Endothelial cell (in vitro differentiated cells): ENCODE data around the gene TCFL5. TPM values are rescaled to one million over a fixed set of nuclear protein-coding genes. Genes with fewer than 3 reads are reported as not detected.

Experiments used
- DNase-seq: peaks from one replicate; pipeline ENCODE4 v3.0.0; 2021; ENCODE audit warnings: low spot score
- H3K27ac Mint-ChIP-seq: one replicate; pipeline ENCODE4 v1.8.0; 2021; ENCODE audit warnings: mixed read lengths, inconsistent platforms; ENCODE audit not compliant: unreplicated experiment
- H3K27me3 Mint-ChIP-seq: one replicate; pipeline ENCODE4 v1.8.0; 2021; ENCODE audit warnings: mild to moderate bottlenecking, moderate library complexity, mixed read lengths, inconsistent platforms; ENCODE audit not compliant: unreplicated experiment
- H3K36me3 Mint-ChIP-seq: one replicate; pipeline ENCODE4 v1.8.0; 2021; ENCODE audit warnings: mild to moderate bottlenecking, low read depth, mixed read lengths, inconsistent platforms; ENCODE audit not compliant: unreplicated experiment
- H3K4me1 Mint-ChIP-seq: one replicate; pipeline ENCODE4 v1.8.0; 2021; ENCODE audit warnings: mild to moderate bottlenecking, mixed read lengths, inconsistent platforms; ENCODE audit not compliant: unreplicated experiment
- H3K4me3 Mint-ChIP-seq: one replicate; pipeline ENCODE4 v1.8.0; 2021; ENCODE audit warnings: mild to moderate bottlenecking, mixed read lengths, inconsistent platforms; ENCODE audit not compliant: unreplicated experiment
- H3K9me3 Mint-ChIP-seq: one replicate; pipeline ENCODE4 v1.8.0; 2021; ENCODE audit warnings: mixed read lengths, inconsistent platforms; ENCODE audit not compliant: unreplicated experiment
- total RNA-seq: library from RNA; stranded (reverse); fragmentation: NEBNext Ultra II Directional; extraction: Animal tissue kit (Norgen Biotek cat#: 25700); gene quantifications from one replicate; pipeline ENCODE4 v1.2.1, GENCODE V29; 2021; ENCODE audit not compliant: unreplicated experiment
- TF ChIP-seq, protein P1 (sequence below): fragments of 200-600 bp; sonication (generic); IDR thresholded peaks from one replicate; pipeline ENCODE4 v1.5.0; 2021; ENCODE audit warnings: antibody characterized with exemption; ENCODE audit not compliant: unreplicated experiment

Gene TCFL5
- total RNA-seq, 1 donor from 2014 or later = 30.9 TPM

DNA sequence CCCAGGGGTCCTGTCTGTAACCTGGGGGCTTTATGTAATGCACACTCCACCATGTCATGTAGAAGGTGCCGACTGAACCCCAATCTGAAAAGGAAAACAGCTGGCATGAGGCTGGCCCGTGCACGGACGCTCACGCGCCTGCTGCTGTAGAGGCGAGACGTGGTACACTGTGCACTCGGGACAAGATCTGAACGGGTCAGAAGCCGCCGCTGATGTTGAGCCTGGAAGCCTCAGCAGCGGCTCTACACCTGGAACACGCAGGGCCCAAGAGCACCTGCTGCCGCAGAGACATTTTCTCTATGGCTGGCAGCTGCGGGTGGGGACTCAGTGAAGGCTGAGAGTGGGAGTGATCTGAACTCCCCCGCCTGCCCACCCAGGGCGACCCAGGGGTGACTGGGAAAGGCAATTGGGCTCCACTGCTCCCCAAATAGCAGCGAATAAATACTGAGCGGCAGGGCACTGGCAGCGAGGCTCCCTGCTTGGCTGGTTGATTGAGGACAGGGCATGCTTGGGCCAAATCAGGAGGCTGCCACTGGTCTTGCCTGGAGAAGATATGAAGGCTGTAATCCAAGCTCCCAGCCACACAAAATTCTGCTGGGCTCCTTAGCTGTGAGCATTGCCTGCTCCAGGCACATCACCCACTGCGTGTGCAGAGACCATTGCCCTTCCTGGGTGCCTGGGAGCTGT is 59.5 kb downstream of the TCFL5 start:
- Mint-ChIP-seq H3K4me1 (no peaks in the 10 kb centered on the region), H3K9me3 (no peaks in the 10 kb centered on the region), H3K4me3 (no peak overlapping the region), H3K27ac (no peak overlapping the region), H3K27me3 (peaks cover 17% of the 10 kb centered on the region), H3K36me3 (peaks cover 14% of the 10 kb centered on the region)
- TF ChIP-seq, protein P1, sequence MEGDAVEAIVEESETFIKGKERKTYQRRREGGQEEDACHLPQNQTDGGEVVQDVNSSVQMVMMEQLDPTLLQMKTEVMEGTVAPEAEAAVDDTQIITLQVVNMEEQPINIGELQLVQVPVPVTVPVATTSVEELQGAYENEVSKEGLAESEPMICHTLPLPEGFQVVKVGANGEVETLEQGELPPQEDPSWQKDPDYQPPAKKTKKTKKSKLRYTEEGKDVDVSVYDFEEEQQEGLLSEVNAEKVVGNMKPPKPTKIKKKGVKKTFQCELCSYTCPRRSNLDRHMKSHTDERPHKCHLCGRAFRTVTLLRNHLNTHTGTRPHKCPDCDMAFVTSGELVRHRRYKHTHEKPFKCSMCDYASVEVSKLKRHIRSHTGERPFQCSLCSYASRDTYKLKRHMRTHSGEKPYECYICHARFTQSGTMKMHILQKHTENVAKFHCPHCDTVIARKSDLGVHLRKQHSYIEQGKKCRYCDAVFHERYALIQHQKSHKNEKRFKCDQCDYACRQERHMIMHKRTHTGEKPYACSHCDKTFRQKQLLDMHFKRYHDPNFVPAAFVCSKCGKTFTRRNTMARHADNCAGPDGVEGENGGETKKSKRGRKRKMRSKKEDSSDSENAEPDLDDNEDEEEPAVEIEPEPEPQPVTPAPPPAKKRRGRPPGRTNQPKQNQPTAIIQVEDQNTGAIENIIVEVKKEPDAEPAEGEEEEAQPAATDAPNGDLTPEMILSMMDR = no peak
- DNase-seq = no peak

GRCh38 chr20:62801284-62802010 is 60.2 kb downstream of the TCFL5 start:
- H3K27ac Mint-ChIP-seq = no peak overlapping the region
- peaks cover 14% of the 10 kb centered on the region for H3K36me3 Mint-ChIP-seq
- H3K27me3 Mint-ChIP-seq = peaks cover 17% of the 10 kb centered on the region
- TF ChIP-seq, protein P1 = no peak
- DNase-seq = no peak
- H3K4me1 Mint-ChIP-seq = no peaks in the 10 kb centered on the region
- H3K9me3 Mint-ChIP-seq = no peaks in the 10 kb centered on the region
- H3K4me3 Mint-ChIP-seq = no peak overlapping the region

DNA sequence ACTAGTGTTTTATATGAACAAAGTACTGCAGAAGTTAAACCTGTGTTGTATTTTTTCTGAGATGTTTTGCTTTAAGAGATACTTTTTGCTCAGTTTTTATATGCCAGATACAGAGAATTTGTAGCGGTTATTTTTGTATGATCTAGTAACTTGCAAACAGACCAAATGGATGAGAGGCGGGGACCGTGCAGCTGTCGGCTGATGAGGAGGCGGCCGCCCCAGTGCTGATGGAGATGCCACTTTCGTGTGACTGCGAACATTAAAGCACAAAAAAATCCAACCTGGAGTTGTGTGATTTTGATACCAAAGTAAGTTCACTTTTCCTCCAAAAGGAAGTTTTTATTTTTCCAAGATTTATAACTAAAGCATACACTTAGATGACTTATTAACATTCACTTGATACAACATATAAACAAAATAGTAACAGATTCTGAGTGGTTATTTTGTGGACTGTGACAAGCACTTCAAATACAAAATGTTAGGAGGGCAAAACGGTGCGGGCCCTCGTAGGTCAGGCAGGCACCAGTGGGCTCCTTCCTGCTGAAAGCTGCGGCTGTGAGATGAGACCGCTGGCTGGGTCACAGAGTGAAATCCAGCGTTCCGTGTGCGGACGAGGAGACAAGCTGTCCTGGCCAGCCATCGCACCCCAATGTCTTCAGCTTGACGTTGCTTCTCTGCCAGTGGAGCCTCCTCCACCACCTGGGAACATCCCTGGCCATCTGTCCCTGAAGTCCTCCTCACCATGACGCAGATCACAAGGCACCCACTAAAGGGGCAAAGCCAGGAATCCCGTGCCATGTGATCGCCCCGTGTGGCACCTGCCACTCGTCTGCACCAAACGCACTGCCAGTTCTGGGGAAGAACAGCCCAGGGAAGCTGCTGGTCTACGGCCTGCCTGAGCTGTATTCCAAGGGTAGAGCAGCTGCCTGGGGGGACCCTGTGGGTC is 61.0 kb downstream of the TCFL5 start:
- Mint-ChIP-seq H3K4me1 (peaks cover 2% of the 10 kb centered on the region), H3K9me3 (no peaks in the 10 kb centered on the region), H3K36me3 (peaks cover 14% of the 10 kb centered on the region), H3K27ac (no peak overlapping the region), H3K4me3 (peak overlapping the region; percentile 47), H3K27me3 (peaks cover 12% of the 10 kb centered on the region)
- TF ChIP-seq, protein P1 = no peak
- no peak for DNase-seq

DNA sequence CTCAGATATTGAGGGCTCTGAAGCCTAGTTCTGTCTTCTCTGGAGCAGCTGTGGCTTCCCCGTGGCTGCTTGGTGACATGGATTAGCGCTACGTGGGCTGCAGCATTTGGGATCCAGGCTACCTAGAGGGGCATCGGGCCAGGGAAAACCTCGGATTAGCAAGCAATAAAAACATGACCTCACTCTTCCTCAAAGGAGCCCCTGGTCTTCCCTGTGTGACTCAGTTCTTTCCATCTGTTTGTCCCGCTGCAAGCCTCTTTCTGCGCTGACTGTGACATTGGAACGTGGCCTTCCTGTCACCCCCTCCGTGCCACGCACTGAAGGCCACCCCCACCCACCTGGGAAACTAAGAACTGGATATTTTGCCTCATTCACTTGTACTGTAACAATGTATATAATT is 61.7 kb downstream of the TCFL5 start:
- Mint-ChIP-seq H3K27ac (no peak overlapping the region), H3K36me3 (peaks cover 14% of the 10 kb centered on the region), H3K9me3 (no peaks in the 10 kb centered on the region), H3K4me1 (peaks cover 2% of the 10 kb centered on the region), H3K4me3 (peak overlapping the region; percentile 47), H3K27me3 (peaks cover 12% of the 10 kb centered on the region)
- TF ChIP-seq, protein P1 = no peak
- no peak for DNase-seq
